HepG2 (cell line): ENCODE measurements around the gene NINL. TPM values are rescaled to one million over a fixed set of nuclear protein-coding genes. Genes with fewer than 3 reads are reported as not detected.

Source experiments
- ATAC-seq: fragments of 200-7000 bp; cut with Tn5 transposase; 3 replicates; pipeline ENCODE4 v1.9.1; 2020; ENCODE audit warnings: mild to moderate bottlenecking, moderate library complexity
- BruUV-seq: library from RNA; stranded (reverse); fragments of 400-500 nt; replicated peaks from 2 replicates; lab custom pipeline; 2021; lab: Mats Ljungman, UMichigan
- CTCF ChIA-PET: fragments of 300-600 bp; formaldehyde crosslinking; extraction: SDS; loops from one replicate; lab custom pipeline; 2021; ENCODE audit warnings: low total read pairs, inconsistent platforms, low intra/inter-chr PET ratio; lab: Yijun Ruan, JAX
- POLR2A ChIA-PET: fragments of 350-600 bp; sonication (Branson Sonifier 250); formaldehyde crosslinking; loops from one replicate; lab custom pipeline; 2020; ENCODE audit warnings: antibody characterized with exemption, inconsistent platforms; lab: Yijun Ruan, JAX
- DNase-seq: peaks from one replicate; pipeline ENCODE4 v3.0.0-alpha.2; 2015; ENCODE audit warnings: low spot score
- FAIRE-seq: peaks from 3 replicates; lab custom pipeline; 2011; peaks lifted over from hg19 to GRCh38; lab: Jason Lieb, UNC
- H2AFZ ChIP-seq: one replicate; pipeline ENCODE4 v1.6.1; 2011; ENCODE audit warnings: low read length, inconsistent platforms
- H3K27ac ChIP-seq: fragments of 300-600 bp; 3 replicates; pipeline ENCODE4 v1.8.0; 2011; ENCODE audit warnings: mixed run types, mild to moderate bottlenecking, mixed read lengths, low read length, inconsistent platforms; ENCODE audit not compliant: insufficient read depth; ENCODE audit errors: extremely low read length
- H3K27me3 ChIP-seq, 2 experiments: fragments of 200-600 bp in 1 of 2; 2 replicates in 1 of 2; 3 replicates in 1 of 2; pipeline versions ENCODE4 v1.6.0 to v1.8.0; 2011; ENCODE audit warnings: low read length in 2 of 2, mild to moderate bottlenecking in 2 of 2, moderate library complexity in 2 of 2, inconsistent platforms in 1 of 2; ENCODE audit not compliant: insufficient read depth in 2 of 2, control insufficient read depth in 1 of 2
- H3K36me3 ChIP-seq, 2 experiments: fragments of 200-600 bp in 1 of 2; replicated peaks in 1 of 2; 2 replicates in 1 of 2; 3 replicates in 1 of 2; pipeline versions ENCODE4 v1.5.1 to v1.8.0; 2011; ENCODE audit warnings: low read length in 2 of 2, inconsistent platforms in 1 of 2; ENCODE audit not compliant: insufficient read depth in 2 of 2, control insufficient read depth in 1 of 2
- H3K4me1 ChIP-seq: 2 replicates; pipeline ENCODE4 v1.5.1; 2012; ENCODE audit warnings: low read length, inconsistent platforms; ENCODE audit not compliant: insufficient read depth
- H3K4me2 ChIP-seq: 2 replicates; pipeline ENCODE4 v1.6.0; 2011; ENCODE audit warnings: low read depth, low read length, inconsistent platforms
- H3K4me3 ChIP-seq, 3 experiments: fragments of 200-600 bp in 1 of 3; sonication (generic), shearing (Covaris generic) in 1 of 3; replicated peaks in 1 of 3; 2 replicates each; pipeline ENCODE4 v1.5.1; 2011 to 2016; ENCODE audit warnings: low read length in 3 of 3, inconsistent platforms in 2 of 3, low read depth in 2 of 3, mild to moderate bottlenecking in 2 of 3, control low read depth in 1 of 3, mixed read lengths in 1 of 3; ENCODE audit not compliant: insufficient read depth in 1 of 3
- H3K79me2 ChIP-seq: one replicate; pipeline ENCODE4 v1.6.1; 2011; ENCODE audit warnings: low read length, inconsistent platforms; ENCODE audit not compliant: insufficient read depth
- H3K9ac ChIP-seq: 2 replicates; pipeline ENCODE4 v1.6.0; 2011; ENCODE audit warnings: mild to moderate bottlenecking, low read depth, low read length, inconsistent platforms; ENCODE audit not compliant: insufficient read depth
- H3K9me3 ChIP-seq: 2 replicates; pipeline ENCODE4 v1.5.1; 2012; ENCODE audit warnings: mild to moderate bottlenecking, low read length
- H4K20me1 ChIP-seq: 2 replicates; pipeline ENCODE4 v1.6.0; 2011; ENCODE audit warnings: inconsistent platforms, mild to moderate bottlenecking, low read length, moderate library complexity; ENCODE audit not compliant: insufficient read depth
- AGO2 ChIP-seq: fragments of 200-400 bp; formaldehyde crosslinking; optimal IDR thresholded peaks from 2 replicates; pipeline ENCODE3; 2017; ENCODE audit warnings: mild to moderate bottlenecking, low read depth, low read length, moderate library complexity
- ATF5 ChIP-seq: sonication (generic); formaldehyde crosslinking; IDR thresholded peaks from 2 replicates; pipeline ENCODE4 v1.4.0; 2020; ENCODE audit warnings: mild to moderate bottlenecking, low read depth, missing genetic modification reagents
- EED ChIP-seq: sonication (generic); formaldehyde crosslinking; IDR thresholded peaks from 2 replicates; pipeline ENCODE4 v1.5.0; 2020; ENCODE audit warnings: mild to moderate bottlenecking, missing genetic modification reagents
- ETV5 ChIP-seq: IDR thresholded peaks from 2 replicates; pipeline ENCODE4 v1.6.1; 2018; ENCODE audit warnings: missing biosample characterization, missing genetic modification reagents, inconsistent platforms, borderline replicate concordance
- MED8 ChIP-seq: sonication (generic); formaldehyde crosslinking; IDR thresholded peaks from 2 replicates; pipeline ENCODE4 v1.8.1; 2023; ENCODE audit warnings: mild to moderate bottlenecking, missing genetic modification reagents; ENCODE audit not compliant: insufficient replicate concordance
- NFYC ChIP-seq: IDR thresholded peaks from 2 replicates; pipeline ENCODE4 v1.6.1; 2016; ENCODE audit warnings: missing genetic modification reagents, missing compliant biosample characterization
- SIX4 ChIP-seq: sonication (generic); formaldehyde crosslinking; IDR thresholded peaks from 2 replicates; pipeline ENCODE4 v1.4.0; 2020; ENCODE audit warnings: missing genetic modification reagents
- ZNF292 ChIP-seq: sonication (generic); formaldehyde crosslinking; IDR thresholded peaks from 2 replicates; pipeline ENCODE4 v1.8.1; 2022; ENCODE audit warnings: mild to moderate bottlenecking, low read depth, missing genetic modification reagents, borderline replicate concordance
- WGBS: methylation state at CpG from one replicate; pipeline ENCODE4 v1.1.6; 2017; ENCODE audit warnings: low lambda C conversion rate; 5-methylcytosine and 5-hydroxymethylcytosine counted together
- in situ Hi-C: cut with HindIII; loops from 2 replicates; pipeline ENCODE4 v1.10.0; 2017; ENCODE audit warnings: low pct_unique_long_range_greater_than_20kb; ENCODE audit not compliant: extremely low pct_ligation_motif_present
- intact Hi-C: fragments of 100-400 bp; cut with micrococcal nuclease; formaldehyde crosslinking; loops from one replicate; pipeline ENCODE4 v1.10.0; 2022; ENCODE audit not compliant: unreplicated experiment
- polyA plus RNA-seq, 8 experiments: library from polyadenylated mRNA; depleted of rRNA in 3 of 8; stranded (reverse) in 7 of 8; unstranded in 1 of 8; fragments of >200 nt; fragmentation: Illumina TruSeq in 4 of 8; extraction: Trizol in 4 of 8; gene quantifications; 2 replicates each; pipeline versions ENCODE4 v1.2.1 to v1.2.3, GENCODE V29; 2011 to 2016; ENCODE audit warnings: low read depth in 4 of 8, missing spikeins in 1 of 8, mixed read lengths in 1 of 8; ENCODE audit not compliant: insufficient read depth in 1 of 8
- total RNA-seq, 5 experiments: library from RNA; depleted of rRNA; stranded (reverse); fragments of >200 nt; fragmentation: Illumina TruSeq; extraction: Trizol; gene quantifications; 2 replicates each; pipeline ENCODE4 v1.2.3, GENCODE V29; 2016; ENCODE audit warnings: low read depth in 1 of 5

The NINL gene
- total and polyA plus RNA-seq, 2 of the 13 experiments (the other 11 are each of a cell fraction or from before 2014, with no cell fraction given): 32.3 to 34.3 TPM

GRCh38 chr20:25468126-25469075 is 116.9 kb downstream of the NINL start:
- ATAC-seq: no peak
- H4K20me1 ChIP-seq: no peaks in the 10 kb centered on the region
- H3K9ac ChIP-seq: no peak overlapping the region
- no peak for DNase-seq
- ChIA-PET CTCF (no interaction called here), POLR2A (no interaction called here)
- no peak overlapping the region for H2AFZ ChIP-seq
- intact Hi-C loops (no loop called here), in situ Hi-C loops (no loop called here)
- H3K4me2 ChIP-seq: no peak overlapping the region
- no peak for TF ChIP-seq MED8 (CRISPR knock-in tag)
- TF ChIP-seq AGO2: peak; percentile 32
- TF ChIP-seq ZNF292: no peak
- TF ChIP-seq NFYC (CRISPR knock-in tag): no peak
- no peak for TF ChIP-seq ETV5 (CRISPR knock-in tag)
- TF ChIP-seq ATF5 (CRISPR knock-in tag): no peak
- no peak for TF ChIP-seq EED (CRISPR knock-in tag)
- no peak for TF ChIP-seq SIX4 (CRISPR knock-in tag)
- H3K79me2 ChIP-seq: no peaks in the 10 kb centered on the region
- H3K27ac ChIP-seq: no peak overlapping the region
- no peaks in the 10 kb centered on the region for H3K27me3 ChIP-seq
- no peak for FAIRE-seq
- H3K4me1 ChIP-seq: no peaks in the 10 kb centered on the region
- peaks cover 42 to 80% of the 10 kb centered on the region in 2 experiments for H3K36me3 ChIP-seq
- no TSS peak for BruUV-seq
- H3K4me3 ChIP-seq: no peak overlapping the region
- no peaks in the 10 kb centered on the region for H3K9me3 ChIP-seq
- 97% methylated on average over 18 of the region's 18 CpGs for WGBS
